OCI-LY7 (cell line): ENCODE data around the gene NAALADL2. TPM values are rescaled to one million over a fixed set of nuclear protein-coding genes. Genes with fewer than 3 reads are reported as not detected.

ENCODE experiments used
- BruUV-seq: library from RNA; stranded (reverse); fragments of 400-500 nt; replicated peaks from 2 replicates; lab custom pipeline; 2021; lab: Mats Ljungman, UMichigan
- CTCF ChIA-PET: fragments of 300-600 bp; sonication (Branson Sonifier 250); formaldehyde crosslinking; loops from one replicate; lab custom pipeline; 2022; ENCODE audit warnings: antibody characterized with exemption; ENCODE audit not compliant: unreplicated experiment; lab: Charles Lee
- POLR2A ChIA-PET: fragments of 300-600 bp; sonication (Branson Sonifier 250); formaldehyde crosslinking; loops from one replicate; lab custom pipeline; 2022; ENCODE audit warnings: antibody characterized with exemption; lab: Charles Lee
- DNase-seq: peaks from one replicate; pipeline ENCODE4 v3.0.0-alpha.2; 2015; ENCODE audit warnings: low spot score
- H2AFZ ChIP-seq: fragments of 200-600 bp; sonication (generic), shearing (Covaris generic); 2 replicates; pipeline ENCODE4 v1.6.1; 2014; ENCODE audit warnings: mild to moderate bottlenecking, antibody characterized with exemption, low read length, moderate library complexity
- H3K27ac ChIP-seq: fragments of 200-600 bp; sonication (generic); 2 replicates; pipeline ENCODE4 v1.5.1; 2014; ENCODE audit warnings: mixed run types, low read depth, mild to moderate bottlenecking, moderate library complexity, low read length, inconsistent platforms; ENCODE audit not compliant: poor library complexity, severe bottlenecking
- H3K36me3 ChIP-seq: fragments of 200-600 bp; sonication (generic); 2 replicates; pipeline ENCODE4 v1.6.1; 2014; ENCODE audit warnings: mild to moderate bottlenecking, antibody characterized with exemption, low read length, moderate library complexity, mixed read lengths; ENCODE audit not compliant: insufficient read depth
- H3K4me1 ChIP-seq: fragments of 200-600 bp; sonication (generic); 2 replicates; pipeline ENCODE4 v1.5.1; 2014; ENCODE audit warnings: mild to moderate bottlenecking, low read length; ENCODE audit not compliant: insufficient read depth, poor library complexity, severe bottlenecking
- H3K4me2 ChIP-seq: fragments of 200-600 bp; sonication (generic); 2 replicates; pipeline ENCODE4 v1.6.1; 2014; ENCODE audit warnings: mild to moderate bottlenecking, low read length
- H3K4me3 ChIP-seq: fragments of 200-600 bp; sonication (generic); 2 replicates; pipeline ENCODE4 v1.5.1; 2014; ENCODE audit warnings: mild to moderate bottlenecking, low read depth, low read length; ENCODE audit not compliant: poor library complexity, severe bottlenecking
- H3K79me2 ChIP-seq: fragments of 200-600 bp; sonication (generic); 2 replicates; pipeline ENCODE4 v1.6.1; 2016; ENCODE audit warnings: low read depth, mild to moderate bottlenecking, low read length, moderate library complexity, mixed read lengths; ENCODE audit not compliant: insufficient read depth
- H3K9me2 ChIP-seq: fragments of 200-600 bp; sonication (generic); 2 replicates; pipeline ENCODE4 v1.6.1; 2016; ENCODE audit warnings: mild to moderate bottlenecking, low read length, mixed read lengths; ENCODE audit not compliant: insufficient read depth
- H3K9me3 ChIP-seq: fragments of 200-600 bp; sonication (generic); 2 replicates; pipeline ENCODE4 v1.6.1; 2014; ENCODE audit warnings: mild to moderate bottlenecking, mixed run types, low read length, mixed read lengths
- H4K20me1 ChIP-seq: fragments of 200-600 bp; sonication (generic); 2 replicates; pipeline ENCODE4 v1.6.1; 2014; ENCODE audit warnings: mild to moderate bottlenecking, antibody characterized with exemption, low read length, moderate library complexity, mixed read lengths; ENCODE audit not compliant: insufficient read depth
- EZH2phosphoT487 ChIP-seq: fragments of 200-600 bp; sonication (generic); IDR thresholded peaks from 2 replicates; pipeline ENCODE4 v1.6.1; 2018; ENCODE audit warnings: low read depth, borderline replicate concordance, mild to moderate bottlenecking, mixed run types, antibody characterized with exemption, low read length, moderate library complexity, mixed read lengths
- intact Hi-C: fragments of 100-400 bp; cut with micrococcal nuclease; formaldehyde crosslinking; loops from one replicate; pipeline ENCODE4 v1.10.0; 2022; ENCODE audit not compliant: unreplicated experiment
- total RNA-seq, 2 experiments: library from RNA; depleted of rRNA in 1 of 2; stranded (reverse); fragments of >200 nt in 1 of 2; shearing (Covaris generic) in 1 of 2; gene quantifications; 2 replicates each; pipeline ENCODE4 v1.2.3, GENCODE V29; 2014 to 2022
- TF ChIP-seq, protein P1 (sequence below): fragments of 200-600 bp; sonication (generic); conservative IDR thresholded peaks from 2 replicates; pipeline ENCODE4 v1.5.1; 2014; ENCODE audit warnings: mild to moderate bottlenecking, antibody characterized with exemption, low read length, moderate library complexity, mixed read lengths

Gene NAALADL2
- total RNA-seq, 2 experiments from 2014 or later, result 0.25 to 0.70 TPM

DNA sequence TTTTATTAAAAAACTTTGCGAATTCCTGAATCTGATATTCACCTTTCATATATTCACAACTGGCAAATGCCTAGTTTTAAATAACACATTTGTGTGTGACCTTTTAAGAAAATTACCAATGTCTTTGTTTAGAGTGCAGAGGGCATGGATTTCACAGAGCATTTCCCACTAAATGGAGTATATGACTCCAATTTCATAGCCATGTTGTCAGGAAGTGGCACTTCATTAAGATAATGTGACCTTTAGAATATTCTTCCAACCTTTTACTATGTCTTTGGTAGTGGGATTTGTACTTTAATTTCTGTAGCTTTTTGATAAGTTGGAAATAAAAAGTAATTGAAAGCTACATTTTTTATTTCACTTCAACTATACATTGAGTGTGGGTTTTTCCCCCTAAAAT is 188.7 kb downstream of the NAALADL2 start:
- H3K27ac ChIP-seq, result no peak overlapping the region
- no peaks in the 10 kb centered on the region for H3K9me3 ChIP-seq
- no peaks in the 10 kb centered on the region for H3K9me2 ChIP-seq
- TF ChIP-seq, protein P1, sequence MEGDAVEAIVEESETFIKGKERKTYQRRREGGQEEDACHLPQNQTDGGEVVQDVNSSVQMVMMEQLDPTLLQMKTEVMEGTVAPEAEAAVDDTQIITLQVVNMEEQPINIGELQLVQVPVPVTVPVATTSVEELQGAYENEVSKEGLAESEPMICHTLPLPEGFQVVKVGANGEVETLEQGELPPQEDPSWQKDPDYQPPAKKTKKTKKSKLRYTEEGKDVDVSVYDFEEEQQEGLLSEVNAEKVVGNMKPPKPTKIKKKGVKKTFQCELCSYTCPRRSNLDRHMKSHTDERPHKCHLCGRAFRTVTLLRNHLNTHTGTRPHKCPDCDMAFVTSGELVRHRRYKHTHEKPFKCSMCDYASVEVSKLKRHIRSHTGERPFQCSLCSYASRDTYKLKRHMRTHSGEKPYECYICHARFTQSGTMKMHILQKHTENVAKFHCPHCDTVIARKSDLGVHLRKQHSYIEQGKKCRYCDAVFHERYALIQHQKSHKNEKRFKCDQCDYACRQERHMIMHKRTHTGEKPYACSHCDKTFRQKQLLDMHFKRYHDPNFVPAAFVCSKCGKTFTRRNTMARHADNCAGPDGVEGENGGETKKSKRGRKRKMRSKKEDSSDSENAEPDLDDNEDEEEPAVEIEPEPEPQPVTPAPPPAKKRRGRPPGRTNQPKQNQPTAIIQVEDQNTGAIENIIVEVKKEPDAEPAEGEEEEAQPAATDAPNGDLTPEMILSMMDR, result no peak
- no peak for TF ChIP-seq EZH2phosphoT487
- ChIA-PET POLR2A (no interaction called here), CTCF (no interaction called here)
- H3K79me2 ChIP-seq, result no peaks in the 10 kb centered on the region
- H2AFZ ChIP-seq, result no peak overlapping the region
- H4K20me1 ChIP-seq, result no peaks in the 10 kb centered on the region
- DNase-seq, result no peak
- intact Hi-C loops, result no loop called here
- H3K36me3 ChIP-seq, result no peaks in the 10 kb centered on the region
- no peaks in the 10 kb centered on the region for H3K4me1 ChIP-seq
- H3K4me3 ChIP-seq, result no peak overlapping the region
- no TSS peak for BruUV-seq
- no peak overlapping the region for H3K4me2 ChIP-seq

DNA sequence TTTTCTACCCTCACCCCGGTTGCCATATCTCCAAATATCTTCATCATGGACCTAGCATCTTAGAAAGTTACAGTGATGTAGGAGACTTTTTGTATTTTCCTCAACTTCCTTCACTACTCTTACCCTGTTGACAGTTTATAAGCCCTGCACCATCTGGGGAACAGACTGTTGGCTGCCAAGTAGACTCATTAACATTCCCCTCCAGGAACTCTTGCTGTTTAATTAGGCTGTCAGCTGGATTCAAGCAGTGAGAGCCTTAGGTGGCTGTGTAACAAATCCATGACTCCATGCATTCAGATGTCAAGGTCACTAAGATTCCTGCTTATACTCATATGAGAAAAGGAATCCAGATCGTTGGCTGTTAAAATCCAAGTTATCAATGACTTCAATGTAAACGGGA is 198.3 kb downstream of the NAALADL2 start:
- Histone ChIP-seq H3K79me2 (no peaks in the 10 kb centered on the region), H4K20me1 (no peaks in the 10 kb centered on the region), H3K4me2 (no peak overlapping the region), H3K4me3 (no peak overlapping the region), H3K4me1 (no peaks in the 10 kb centered on the region), H3K27ac (no peak overlapping the region), H2AFZ (no peak overlapping the region), H3K9me3 (no peaks in the 10 kb centered on the region), H3K36me3 (no peaks in the 10 kb centered on the region), H3K9me2 (no peaks in the 10 kb centered on the region)
- ChIA-PET CTCF (no interaction called here), POLR2A (no interaction called here)
- intact Hi-C loops, result no loop called here
- TF ChIP-seq, protein P1, result no peak
- TF ChIP-seq EZH2phosphoT487, result no peak
- DNase-seq, result no peak
- no TSS peak for BruUV-seq

DNA sequence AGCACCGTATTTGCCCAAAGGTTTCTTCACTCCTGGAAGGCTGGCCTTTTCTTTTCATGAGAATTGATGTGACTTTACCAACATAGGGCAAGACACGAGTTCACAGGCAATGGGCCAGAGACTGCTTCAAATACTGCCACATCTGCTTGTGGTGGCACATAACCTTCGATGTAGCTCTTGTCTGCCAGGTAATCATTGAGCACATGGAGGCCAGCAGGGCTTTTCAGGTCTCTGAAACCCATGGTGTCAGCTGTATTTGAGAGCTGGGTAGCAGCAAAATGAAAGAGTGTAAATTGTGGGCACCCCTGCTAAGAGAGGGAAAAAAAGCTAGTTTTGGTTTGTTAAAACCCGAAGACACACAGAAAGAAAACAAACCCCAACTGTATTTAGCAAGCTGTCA is 200.7 kb downstream of the NAALADL2 start:
- Histone ChIP-seq H3K79me2 (no peaks in the 10 kb centered on the region), H3K4me1 (no peaks in the 10 kb centered on the region), H3K27ac (no peak overlapping the region), H3K4me3 (no peak overlapping the region), H3K9me2 (no peaks in the 10 kb centered on the region), H3K36me3 (no peaks in the 10 kb centered on the region), H3K4me2 (no peak overlapping the region), H2AFZ (no peak overlapping the region), H3K9me3 (no peaks in the 10 kb centered on the region), H4K20me1 (no peaks in the 10 kb centered on the region)
- TF ChIP-seq, protein P1, result no peak
- no peak for TF ChIP-seq EZH2phosphoT487
- intact Hi-C loops, result no loop called here
- DNase-seq, result no peak
- BruUV-seq, result no TSS peak
- POLR2A ChIA-PET, result interaction anchor here (0.6 to 1.3 kb wide), 2 partner anchors 12 to 27 kb away, joined by 3 to 4 read pairs; no protein-coding TSS in a partner anchor
- CTCF ChIA-PET, result no interaction called here
